HG02678 (cell line): ENCODE results near the gene TTC31.
"Not testable (repeated sequence)": the region's sequence is repeated elsewhere in the genome, so short reads cannot be mapped to it uniquely, and the experiment has no call there.

Experiments
- ATAC-seq: cut with Tn5 transposase; IDR thresholded peaks from one replicate; pipeline ENCODE4 v1.9.1; 2021; ENCODE audit warnings: mild to moderate bottlenecking, moderate library complexity; ENCODE audit not compliant: unreplicated experiment

The TTC31 gene

GRCh38 chr2:74457129-74457548, 25.7 kb upstream of the TTC31 start:
- ATAC-seq, result no peak

- ATAC-seq, result peak; percentile 33
Measured at GRCh38 chr2:74457549-74458131, 25.2 kb upstream of the TTC31 start.

GRCh38 chr2:74458132-74458937, 24.5 kb upstream of the TTC31 start, which contains the start of gene WBP1:
Gene WBP1 (plus strand): TSS chr2:74458438. CDS start chr2:74458603, 165 bp downstream.
- ATAC-seq, result peak; percentile 83

GRCh38 chr2:74458938-74459363, 23.9 kb upstream of the TTC31 start:
- no peak for ATAC-seq

GRCh38 chr2:74459503-74460118, 23.3 kb upstream of the TTC31 start:
- not testable (repeated sequence) for ATAC-seq

GRCh38 chr2:74460187-74460586, 22.7 kb upstream of the TTC31 start:
- ATAC-seq, result not testable (repeated sequence)

- no peak for ATAC-seq
Measured at GRCh38 chr2:74461187-74462053, 21.5 kb upstream of the TTC31 start.

- no peak for ATAC-seq
Measured at GRCh38 chr2:74462054-74462785, 20.7 kb upstream of the TTC31 start.

- no peak for ATAC-seq
Measured at GRCh38 chr2:74462786-74463105, 20.1 kb upstream of the TTC31 start.

- no peak for ATAC-seq
Measured at GRCh38 chr2:74464406-74464805, 18.5 kb upstream of the TTC31 start.

- ATAC-seq, result not testable (repeated sequence)
Measured at GRCh38 chr2:74470742-74471141, 12.1 kb upstream of the TTC31 start.

- ATAC-seq, result no peak
Measured at GRCh38 chr2:74471332-74472065, 11.4 kb upstream of the TTC31 start.

- peak; percentile 88 for ATAC-seq
Measured at GRCh38 chr2:74472086-74472944, 10.6 kb upstream of the TTC31 start, which contains the start of gene MRPL53. Gene MRPL53 (minus strand): TSS chr2:74472680. CDS start chr2:74472660, 20 bp downstream.

- ATAC-seq, result no peak
Measured at GRCh38 chr2:74472945-74473258, 10.0 kb upstream of the TTC31 start.

GRCh38 chr2:74474481-74474880, 8.4 kb upstream of the TTC31 start:
- no peak for ATAC-seq

GRCh38 chr2:74474899-74475298, 8.0 kb upstream of the TTC31 start:
- no peak for ATAC-seq

- ATAC-seq, result no peak
Measured at GRCh38 chr2:74481431-74481830, 1.4 kb upstream of the TTC31 start.

GRCh38 chr2:74481961-74482800, 700 bp upstream of the TTC31 start:
- peak; percentile 40 for ATAC-seq
